Body of pancreas (tissue), 4 donors: ENCODE results near the gene TBL1X.

ENCODE experiments used
- POLR2A ChIP-seq, 3 donors: fragments of 450-650 bp; IDR thresholded peaks; one replicate each; pipeline ENCODE4 v1.6.1; 2016; ENCODE audit warnings: antibody characterized with exemption in 3 of 3, mild to moderate bottlenecking in 2 of 3
- TF ChIP-seq, protein P1 (sequence below), 7 experiments: fragments of 450-650 bp in 4 of 7; fragments of 200-600 bp in 3 of 7; sonication (generic) in 3 of 7; IDR thresholded peaks; one replicate each; pipeline ENCODE4 v1.5.1; 2016 to 2019; ENCODE audit warnings: antibody characterized with exemption in 7 of 7

DNA sequence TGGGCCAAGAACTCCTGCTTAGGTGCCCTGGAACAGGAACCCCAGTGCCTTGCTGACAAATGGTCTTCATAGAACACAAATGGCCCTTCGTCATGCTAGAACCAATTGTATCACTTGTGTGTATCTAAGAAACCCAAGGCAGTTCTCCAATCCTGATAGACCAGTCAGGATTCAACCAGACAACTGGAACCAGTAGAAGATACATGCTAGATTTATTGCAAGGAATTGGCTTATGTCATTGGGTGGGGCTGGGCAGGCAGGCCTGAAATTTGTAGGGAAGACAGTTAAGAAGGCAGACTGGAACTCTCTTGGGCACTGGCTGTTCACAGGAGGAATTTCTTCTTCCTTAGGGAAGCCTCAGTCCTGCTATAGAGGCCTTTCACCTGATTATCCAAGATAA, 17.0 kb upstream of the TBL1X start:
- TF ChIP-seq, protein P1, sequence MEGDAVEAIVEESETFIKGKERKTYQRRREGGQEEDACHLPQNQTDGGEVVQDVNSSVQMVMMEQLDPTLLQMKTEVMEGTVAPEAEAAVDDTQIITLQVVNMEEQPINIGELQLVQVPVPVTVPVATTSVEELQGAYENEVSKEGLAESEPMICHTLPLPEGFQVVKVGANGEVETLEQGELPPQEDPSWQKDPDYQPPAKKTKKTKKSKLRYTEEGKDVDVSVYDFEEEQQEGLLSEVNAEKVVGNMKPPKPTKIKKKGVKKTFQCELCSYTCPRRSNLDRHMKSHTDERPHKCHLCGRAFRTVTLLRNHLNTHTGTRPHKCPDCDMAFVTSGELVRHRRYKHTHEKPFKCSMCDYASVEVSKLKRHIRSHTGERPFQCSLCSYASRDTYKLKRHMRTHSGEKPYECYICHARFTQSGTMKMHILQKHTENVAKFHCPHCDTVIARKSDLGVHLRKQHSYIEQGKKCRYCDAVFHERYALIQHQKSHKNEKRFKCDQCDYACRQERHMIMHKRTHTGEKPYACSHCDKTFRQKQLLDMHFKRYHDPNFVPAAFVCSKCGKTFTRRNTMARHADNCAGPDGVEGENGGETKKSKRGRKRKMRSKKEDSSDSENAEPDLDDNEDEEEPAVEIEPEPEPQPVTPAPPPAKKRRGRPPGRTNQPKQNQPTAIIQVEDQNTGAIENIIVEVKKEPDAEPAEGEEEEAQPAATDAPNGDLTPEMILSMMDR (IDR thresholded peaks at IDR 0.05): no peak
- no peak for TF ChIP-seq POLR2A (IDR thresholded peaks at IDR 0.05)
